HEK293 (cell line): Measurements from ENCODE around the gene OTUD3.

Source experiments
- CTCF ChIP-seq: fragments of 450-650 bp; formaldehyde crosslinking; IDR thresholded peaks from 2 replicates; pipeline ENCODE4 v1.5.1; 2016; ENCODE audit warnings: missing biosample characterization, missing genetic modification characterization
- ZBTB6 ChIP-seq: fragments of 450-650 bp; formaldehyde crosslinking; IDR thresholded peaks from 2 replicates; pipeline ENCODE4 v1.5.1; 2017; ENCODE audit warnings: missing biosample characterization, missing genetic modification characterization
- ZFP41 ChIP-seq: fragments of 450-650 bp; formaldehyde crosslinking; IDR thresholded peaks from 2 replicates; pipeline ENCODE4 v1.5.1; 2016; ENCODE audit warnings: missing biosample characterization, missing genetic modification characterization, borderline replicate concordance
- ZNF544 ChIP-seq: fragments of 450-650 bp; formaldehyde crosslinking; IDR thresholded peaks from 2 replicates; pipeline ENCODE4 v1.5.0; 2017; ENCODE audit warnings: missing biosample characterization, missing genetic modification characterization
- ZNF830 ChIP-seq: fragments of 450-650 bp; IDR thresholded peaks from 2 replicates; pipeline ENCODE4 v1.5.0; 2018; ENCODE audit warnings: missing biosample characterization, missing genetic modification characterization, low read depth, mild to moderate bottlenecking, moderate library complexity

- TF ChIP-seq ZNF544 (tag by site-specific recombination), result no peak
- no peak for TF ChIP-seq ZFP41 (tag by site-specific recombination)
- no peak for TF ChIP-seq CTCF (tag by site-specific recombination)
- TF ChIP-seq ZBTB6 (tag by site-specific recombination), result no peak
- TF ChIP-seq ZNF830 (tag by site-specific recombination), result no peak
These were observed 30.2 kb upstream of the OTUD3 start for GRCh38 chr1:19852036-19852435.
